AG04449 (cell line): ENCODE results near the gene EPN3.
A peak's percentile ranks its signal among the peaks of the same experiment; 100 is the strongest.

Experiments used
- CTCF ChIA-PET: fragments of 350-600 bp; formaldehyde crosslinking; extraction: SDS; loops from one replicate; lab custom pipeline; 2021; ENCODE audit warnings: antibody characterized with exemption; lab: Yijun Ruan, JAX
- POLR2A ChIA-PET: fragments of 400-600, 350-600 bp; formaldehyde crosslinking; extraction: SDS; loops from one replicate; lab custom pipeline; 2020; ENCODE audit warnings: antibody characterized with exemption, inconsistent platforms; lab: Yijun Ruan, JAX
- DNase-seq: peaks from one replicate; pipeline ENCODE4 v3.0.0-alpha.2; 2010; ENCODE audit warnings: low read depth, low spot score
- H3K4me3 ChIP-seq: 2 replicates; pipeline ENCODE4 v1.5.1; 2011; ENCODE audit warnings: low read depth, mild to moderate bottlenecking, control low read depth, low read length
- TF ChIP-seq, protein P1 (sequence below): IDR thresholded peaks from one replicate; pipeline ENCODE4 v1.5.1; 2011; ENCODE audit warnings: mild to moderate bottlenecking, moderate library complexity, low read length, control low read depth, inconsistent platforms; ENCODE audit not compliant: insufficient read depth; ENCODE audit errors: missing control alignments

The EPN3 gene

DNA sequence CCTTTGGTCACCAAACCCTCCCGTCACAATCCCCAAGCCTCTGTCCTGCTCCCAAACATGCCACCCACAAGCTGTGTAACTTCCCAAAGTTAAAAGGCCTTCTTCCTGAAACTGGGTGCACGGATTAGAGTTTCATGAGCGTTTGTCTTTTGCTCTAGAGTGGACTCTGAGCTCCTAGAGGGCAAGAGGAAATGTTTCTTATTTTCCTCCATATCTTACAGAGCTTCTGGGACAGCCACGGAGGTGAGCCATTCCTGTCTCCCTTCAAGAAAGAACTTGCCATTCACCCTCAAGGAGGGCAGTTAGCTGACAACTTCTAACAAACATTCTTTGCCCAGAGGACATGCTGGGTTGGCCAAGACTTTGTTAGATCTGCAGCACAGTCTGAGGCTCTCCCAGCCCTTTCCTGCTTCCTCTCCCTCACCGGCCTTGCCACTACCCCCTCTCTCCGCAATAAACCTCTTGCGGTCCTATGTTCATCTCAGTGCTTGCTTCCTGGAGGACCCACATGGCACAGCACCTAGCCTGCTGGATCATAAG is 26.9 kb upstream of the EPN3 start:
- H3K4me3 ChIP-seq, result no peak overlapping the region
- DNase-seq, result no peak
- ChIA-PET CTCF (interaction anchor here (0.7 to 5.7 kb wide), 9 partner anchors 10 to 189 kb away, joined by 3 to 31 read pairs (median 3); no protein-coding TSS in a partner anchor), POLR2A (no interaction called here)
- TF ChIP-seq, protein P1, sequence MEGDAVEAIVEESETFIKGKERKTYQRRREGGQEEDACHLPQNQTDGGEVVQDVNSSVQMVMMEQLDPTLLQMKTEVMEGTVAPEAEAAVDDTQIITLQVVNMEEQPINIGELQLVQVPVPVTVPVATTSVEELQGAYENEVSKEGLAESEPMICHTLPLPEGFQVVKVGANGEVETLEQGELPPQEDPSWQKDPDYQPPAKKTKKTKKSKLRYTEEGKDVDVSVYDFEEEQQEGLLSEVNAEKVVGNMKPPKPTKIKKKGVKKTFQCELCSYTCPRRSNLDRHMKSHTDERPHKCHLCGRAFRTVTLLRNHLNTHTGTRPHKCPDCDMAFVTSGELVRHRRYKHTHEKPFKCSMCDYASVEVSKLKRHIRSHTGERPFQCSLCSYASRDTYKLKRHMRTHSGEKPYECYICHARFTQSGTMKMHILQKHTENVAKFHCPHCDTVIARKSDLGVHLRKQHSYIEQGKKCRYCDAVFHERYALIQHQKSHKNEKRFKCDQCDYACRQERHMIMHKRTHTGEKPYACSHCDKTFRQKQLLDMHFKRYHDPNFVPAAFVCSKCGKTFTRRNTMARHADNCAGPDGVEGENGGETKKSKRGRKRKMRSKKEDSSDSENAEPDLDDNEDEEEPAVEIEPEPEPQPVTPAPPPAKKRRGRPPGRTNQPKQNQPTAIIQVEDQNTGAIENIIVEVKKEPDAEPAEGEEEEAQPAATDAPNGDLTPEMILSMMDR, result no peak

DNA sequence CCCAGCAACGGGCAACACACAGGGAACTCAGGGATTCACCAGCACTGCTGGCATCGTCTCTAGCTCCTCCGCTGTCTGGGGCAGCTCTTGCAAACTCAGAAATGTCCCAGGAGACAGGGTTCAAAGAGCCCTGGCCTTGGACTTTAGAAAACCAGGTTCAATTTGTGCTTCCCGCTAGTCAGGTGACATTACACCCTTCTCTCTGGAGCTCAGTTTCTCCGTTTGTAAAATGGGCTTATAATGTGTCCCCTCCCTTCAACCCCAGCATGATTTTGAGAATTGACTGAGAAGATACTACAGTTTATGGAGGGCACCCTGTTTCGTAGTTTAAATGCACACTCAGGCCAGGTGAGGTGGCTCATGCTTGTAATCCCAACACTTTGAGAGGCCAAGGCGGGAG is 26.2 kb upstream of the EPN3 start:
- CTCF ChIA-PET, result interaction anchor here (0.7 to 2.3 kb wide), 5 partner anchors 10 to 36 kb away, joined by 3 to 5 read pairs (median 3); no protein-coding TSS in a partner anchor
- TF ChIP-seq, protein P1, result no peak
- H3K4me3 ChIP-seq, result no peak overlapping the region
- DNase-seq, result no peak
- POLR2A ChIA-PET, result no interaction called here

DNA sequence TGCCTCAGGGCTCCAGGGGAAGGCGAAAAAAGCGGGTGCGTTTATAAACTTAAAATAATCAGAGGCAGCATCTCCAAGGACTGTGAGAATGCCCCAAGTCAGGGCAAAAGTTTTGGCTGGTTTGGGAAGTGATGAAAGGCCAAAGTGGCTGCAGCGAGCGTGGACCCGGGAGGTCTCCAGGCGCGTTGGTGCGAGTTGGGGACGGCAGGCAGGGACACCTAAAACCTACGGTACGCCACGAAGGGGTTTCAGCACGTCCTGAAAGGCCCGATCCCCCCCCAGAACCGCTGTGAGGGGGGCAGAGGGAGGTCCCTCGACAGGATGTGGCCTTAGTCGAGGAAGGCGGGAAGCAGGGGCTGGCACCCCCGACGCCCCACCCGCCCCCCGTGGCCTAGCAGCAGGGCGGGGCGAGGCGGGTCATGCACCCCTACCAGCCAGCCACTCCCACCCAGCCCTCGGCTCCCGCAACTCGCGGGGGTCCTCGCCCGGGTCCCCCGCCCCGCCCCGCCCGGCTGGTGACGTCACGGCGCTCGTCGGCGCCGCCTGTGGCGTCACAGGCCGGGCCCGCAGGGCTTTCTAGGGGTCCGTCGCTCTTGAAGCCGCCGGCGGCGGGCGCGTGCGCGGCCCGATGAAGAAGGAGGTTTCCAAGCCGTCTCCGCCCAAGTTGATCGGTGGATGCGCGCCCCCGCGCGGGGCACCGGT is 24.5 kb upstream of the EPN3 start, which contains the start of gene MYCBPAP:
Gene MYCBPAP, plus strand, starts transcription at position 569 of the 702 bp plus-strand sequence. CDS start 236 bp downstream, outside the sequence.
- TF ChIP-seq, protein P1, result peak; percentile 16
- DNase-seq, result no peak
- CTCF ChIA-PET, result interaction anchor here (1.2 to 2.3 kb wide), 2 partner anchors 14 to 18 kb away, joined by 4 to 5 read pairs; no protein-coding TSS in a partner anchor
- H3K4me3 ChIP-seq, result peak within 1 kb of the TSS; percentile 50
- POLR2A ChIA-PET, result no interaction called here

DNA sequence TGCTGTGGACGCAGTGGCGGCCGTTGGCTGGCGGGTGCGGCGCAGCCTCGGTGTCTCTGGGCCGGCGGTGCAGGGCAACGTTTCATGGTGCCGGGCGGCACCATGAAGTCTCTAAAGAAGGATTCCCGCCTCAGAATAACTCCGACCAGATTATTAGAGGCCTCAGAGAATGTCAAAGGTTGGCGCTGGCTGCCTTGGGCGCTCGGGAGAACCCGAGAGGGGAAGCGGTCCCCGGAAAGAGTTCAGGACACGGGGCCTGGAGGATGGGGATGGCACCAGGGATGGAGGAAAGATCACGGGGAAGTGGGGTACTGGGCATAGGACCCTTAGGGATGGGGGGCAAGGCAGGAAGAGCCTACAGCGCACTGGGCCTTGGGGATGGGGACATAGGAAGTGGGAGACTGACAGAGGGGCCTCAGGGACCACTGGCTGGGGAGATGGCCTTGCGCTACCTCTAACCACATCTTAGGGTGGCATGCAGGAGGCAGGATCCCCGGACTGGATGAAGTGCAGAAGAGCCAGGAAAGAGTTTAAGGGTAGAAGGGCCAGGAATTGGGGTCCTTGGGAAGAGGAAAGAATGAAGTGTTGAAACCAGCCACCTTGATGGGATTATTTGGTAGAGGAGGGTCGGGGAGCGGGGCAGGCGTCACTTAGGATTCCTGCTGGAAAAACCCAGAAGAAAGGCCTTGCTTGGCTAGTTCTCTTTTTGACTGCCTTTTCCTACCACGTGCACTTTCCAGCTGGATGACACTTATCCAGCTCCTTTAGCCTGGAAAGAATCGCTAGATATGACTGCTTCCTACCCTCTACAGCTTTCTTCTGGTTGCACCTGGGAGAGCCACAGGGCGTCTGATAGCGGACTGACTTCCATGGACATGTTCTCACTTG is 23.7 kb upstream of the EPN3 start:
- peak overlapping the region; percentile 50 for H3K4me3 ChIP-seq
- TF ChIP-seq, protein P1, result no peak
- CTCF ChIA-PET, result interaction anchor here (0.7 to 1.3 kb wide), 3 partner anchors 8 to 33 kb away, joined by 3 to 6 read pairs (median 3); no protein-coding TSS in a partner anchor
- DNase-seq, result no peak
- POLR2A ChIA-PET, result no interaction called here

DNA sequence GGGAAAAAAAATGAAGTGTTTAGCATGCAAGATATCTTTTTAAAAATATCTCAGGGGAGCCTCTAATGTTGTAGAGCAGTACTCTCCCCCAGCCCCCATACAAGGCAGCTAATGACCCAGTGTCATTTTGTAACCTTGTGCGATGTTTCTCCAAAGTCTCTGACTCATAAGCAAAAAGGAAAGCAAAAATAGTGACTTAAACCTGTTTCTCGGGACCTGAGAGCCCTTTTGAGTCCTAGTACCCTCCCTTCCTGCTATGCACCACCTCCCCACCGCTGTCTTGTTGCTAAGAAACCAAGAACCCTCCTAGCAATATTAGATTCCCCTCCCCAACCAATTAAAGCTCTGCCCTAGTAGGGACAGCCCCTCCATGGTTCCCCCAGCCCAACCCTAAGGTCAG is 21.5 kb upstream of the EPN3 start:
- ChIA-PET POLR2A (interaction anchor here (1.0 kb wide), 1 partner anchor 114 kb away, joined by 3 read pairs; the partner anchor contains the start of gene LRRC59), CTCF (interaction anchor here (1.0 to 3.1 kb wide), 2 partner anchors 10 kb away, joined by 3 to 16 read pairs; no protein-coding TSS in a partner anchor)
- no peak overlapping the region for H3K4me3 ChIP-seq
- TF ChIP-seq, protein P1, result no peak
- no peak for DNase-seq
